CD4-positive, alpha-beta T cell treated with Interleukin-17A for 4 hours (primary cell): ENCODE data around the gene C1QL1.

Source experiments
- DNase-seq: peaks from one replicate; pipeline ENCODE4 v3.0.0-alpha.2; 2020; ENCODE audit warnings: mixed read lengths

Gene C1QL1

DNA sequence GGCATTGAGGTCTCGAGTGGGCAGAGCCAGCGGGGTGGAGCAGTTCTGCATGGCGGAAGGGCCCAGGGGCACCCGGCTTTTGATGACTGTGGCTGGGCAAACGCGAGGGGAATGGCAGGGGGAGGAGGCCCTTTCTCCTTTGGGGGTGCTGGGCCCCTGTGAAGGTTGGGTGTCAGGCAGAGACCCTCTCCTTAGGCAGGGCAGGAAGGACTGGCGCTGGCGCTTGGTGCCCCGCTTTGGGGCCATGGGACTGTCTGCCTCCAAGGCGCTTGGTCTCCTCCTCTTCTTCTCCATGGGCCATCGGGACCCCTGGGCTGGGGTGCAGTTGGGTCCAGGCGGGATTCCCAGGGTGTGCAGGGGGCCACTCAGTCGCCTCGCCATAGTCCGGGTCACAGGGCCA is 40.0 kb downstream of the C1QL1 start:
- DNase-seq = no peak

DNA sequence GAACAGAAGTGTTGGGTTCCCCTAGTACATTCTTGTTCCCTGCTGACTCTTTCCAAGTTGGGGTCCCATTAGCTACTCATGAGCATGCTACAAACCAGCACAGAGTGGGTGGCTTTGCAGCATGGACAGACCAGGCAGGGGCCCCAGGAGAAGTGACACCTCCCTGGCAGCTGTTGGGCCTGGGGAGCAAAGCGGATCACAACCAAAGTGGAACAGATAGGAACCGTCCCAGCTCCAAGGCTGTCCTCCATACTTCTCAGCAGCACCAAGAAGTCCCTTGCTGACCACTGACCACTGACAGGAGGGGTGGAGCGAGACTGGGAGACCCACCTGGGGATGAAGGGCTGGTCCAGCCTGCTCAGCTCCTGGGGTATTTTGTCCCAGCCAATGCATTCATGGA is 40.4 kb downstream of the C1QL1 start:
- DNase-seq = no peak

DNA sequence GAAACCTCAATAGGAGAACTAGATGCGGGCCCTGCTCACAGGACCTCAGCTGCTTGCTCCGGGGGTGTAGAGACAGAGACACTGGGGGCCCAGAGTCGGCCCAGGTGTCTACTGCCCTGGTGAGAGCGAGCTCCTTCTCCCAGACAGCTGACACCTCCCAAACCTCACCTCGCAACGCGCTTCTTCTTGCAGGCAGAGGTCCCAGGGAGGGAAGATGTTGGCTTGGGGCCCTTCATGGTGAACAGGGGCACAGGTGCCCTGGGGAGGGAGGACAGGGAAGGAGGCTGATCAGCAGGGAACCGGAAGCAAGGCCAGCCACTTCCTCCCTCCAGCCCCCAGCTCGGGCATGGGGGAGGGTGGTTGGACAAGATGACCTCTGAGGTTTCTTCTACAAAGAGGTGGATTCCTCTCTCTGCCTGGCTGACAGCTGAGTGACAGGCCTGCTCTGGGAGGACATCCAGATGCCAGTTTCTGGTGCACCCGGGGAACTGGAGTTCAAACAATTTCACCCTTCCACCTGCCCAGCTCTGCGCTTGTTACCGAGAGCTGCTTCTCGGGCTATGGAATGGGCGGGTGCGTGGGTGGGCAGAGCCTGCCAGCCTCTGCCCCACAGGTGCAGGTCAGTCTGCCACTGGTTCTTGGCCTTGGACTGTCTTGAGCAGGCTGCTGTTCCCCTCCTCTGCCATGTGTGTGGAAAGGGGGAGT is 41.1 kb downstream of the C1QL1 start:
- DNase-seq = no peak

GRCh38 chr17:44925731-44926697 is 42.1 kb downstream of the C1QL1 start:
- DNase-seq = no peak

DNA sequence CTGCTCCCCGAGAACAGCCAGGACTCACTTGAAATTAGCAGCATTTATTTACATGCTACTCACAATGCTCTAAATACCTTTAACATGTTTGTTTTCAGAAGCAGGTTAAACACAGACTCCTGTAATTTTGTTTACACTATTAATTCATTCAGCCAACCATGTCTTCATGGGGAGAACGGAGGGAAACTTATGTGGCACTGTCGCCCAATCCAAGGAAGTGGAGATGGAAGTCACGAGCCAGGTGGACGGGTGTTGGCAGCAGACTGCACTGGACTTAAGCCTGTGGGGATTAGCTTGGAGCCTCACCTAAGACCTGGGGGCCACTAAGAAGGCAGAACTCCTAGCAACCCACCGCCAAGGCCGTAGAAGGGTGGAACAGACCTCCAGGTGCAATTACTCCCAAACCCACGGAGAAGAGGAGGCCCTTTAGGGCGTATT is 44.0 kb downstream of the C1QL1 start:
- DNase-seq = no peak

DNA sequence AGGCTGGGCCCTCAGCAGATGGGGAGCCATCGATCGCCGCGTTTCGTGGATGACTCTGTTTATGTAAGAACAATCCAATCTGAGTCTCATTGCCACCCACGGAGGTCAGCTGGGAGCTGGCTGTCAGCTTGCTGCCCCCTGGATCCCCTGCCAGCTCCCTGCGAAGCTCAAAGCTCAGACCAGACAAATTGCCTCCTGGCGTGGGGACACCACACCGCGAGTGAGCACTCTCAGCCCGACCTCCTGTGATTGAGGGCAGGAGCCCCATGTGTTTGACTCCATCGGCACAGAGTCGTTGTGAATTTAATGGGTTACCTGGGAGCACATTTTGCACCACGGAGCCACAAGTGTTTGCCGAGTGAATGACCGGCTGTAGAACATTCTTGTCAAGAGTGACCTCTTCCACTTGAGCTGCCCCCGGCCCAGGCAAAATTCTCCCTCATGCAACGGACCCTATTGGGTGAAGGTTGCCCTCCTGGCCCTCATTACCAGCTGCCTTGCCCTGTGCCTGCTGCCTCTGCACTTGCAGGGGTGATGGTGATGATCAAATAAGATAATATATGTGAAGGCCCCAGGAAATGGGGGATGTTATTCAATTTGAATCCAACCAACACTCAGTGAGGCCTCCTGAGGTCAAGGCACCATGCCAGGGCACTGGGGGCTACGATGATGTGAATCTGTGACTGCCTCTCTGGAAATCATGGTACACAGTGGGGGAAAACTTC is 45.2 kb downstream of the C1QL1 start:
- DNase-seq = no peak

DNA sequence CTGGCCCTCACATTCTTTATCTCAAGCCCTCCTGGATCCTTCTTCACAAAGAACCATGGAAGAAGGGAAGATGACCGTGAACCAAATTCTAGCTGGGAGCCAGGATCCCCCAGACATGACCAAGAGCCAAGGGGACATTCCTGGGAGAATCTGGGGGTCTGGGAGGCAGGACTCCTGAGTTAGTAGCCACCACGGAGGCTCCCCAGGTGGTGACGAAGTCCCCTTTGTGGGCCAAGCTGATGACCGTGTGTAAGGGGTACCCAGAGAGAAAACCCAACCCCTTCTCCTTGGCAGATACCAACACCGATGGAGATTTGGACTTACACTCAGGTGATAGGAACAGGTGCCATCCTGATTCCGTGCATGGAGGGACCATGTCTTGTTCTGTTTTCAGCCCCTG is 46.0 kb downstream of the C1QL1 start:
- DNase-seq = no peak

- no peak for DNase-seq
Observed at GRCh38 chr17:44921122-44921882, 46.8 kb downstream of the C1QL1 start.

GRCh38 chr17:44920565-44920940 is 47.5 kb downstream of the C1QL1 start:
- no peak for DNase-seq

GRCh38 chr17:44919885-44920564 is 48.1 kb downstream of the C1QL1 start:
- DNase-seq = peak; percentile 70

GRCh38 chr17:44919411-44919810 is 48.7 kb downstream of the C1QL1 start:
- no peak for DNase-seq

GRCh38 chr17:44918006-44918405 is 50.1 kb downstream of the C1QL1 start:
- DNase-seq = no peak

GRCh38 chr17:44917456-44917855 is 50.6 kb downstream of the C1QL1 start:
- DNase-seq = no peak

DNA sequence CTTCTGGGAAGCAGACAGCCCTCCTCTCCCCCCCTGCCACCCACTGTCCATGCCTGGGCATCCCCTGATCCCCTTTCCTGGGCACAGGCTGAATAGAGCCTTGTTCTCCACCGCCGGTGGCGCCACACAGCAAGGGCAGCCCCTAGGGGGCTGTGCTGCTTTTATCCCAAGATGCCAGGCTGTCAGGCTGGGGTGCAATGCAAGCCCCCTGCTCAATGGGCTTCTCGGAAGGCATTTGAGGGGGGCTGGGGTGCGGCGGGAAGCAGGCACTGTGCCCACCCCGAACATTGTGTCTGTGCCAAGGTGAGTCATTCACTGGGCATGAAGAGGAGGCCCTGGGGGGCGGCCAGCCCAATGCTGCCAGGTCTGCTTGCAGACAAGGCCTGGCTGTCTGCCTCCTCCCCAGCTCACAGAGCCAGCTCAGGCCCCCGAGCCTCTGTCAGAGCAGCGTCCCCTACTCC is 51.3 kb downstream of the C1QL1 start:
- DNase-seq = no peak

DNA sequence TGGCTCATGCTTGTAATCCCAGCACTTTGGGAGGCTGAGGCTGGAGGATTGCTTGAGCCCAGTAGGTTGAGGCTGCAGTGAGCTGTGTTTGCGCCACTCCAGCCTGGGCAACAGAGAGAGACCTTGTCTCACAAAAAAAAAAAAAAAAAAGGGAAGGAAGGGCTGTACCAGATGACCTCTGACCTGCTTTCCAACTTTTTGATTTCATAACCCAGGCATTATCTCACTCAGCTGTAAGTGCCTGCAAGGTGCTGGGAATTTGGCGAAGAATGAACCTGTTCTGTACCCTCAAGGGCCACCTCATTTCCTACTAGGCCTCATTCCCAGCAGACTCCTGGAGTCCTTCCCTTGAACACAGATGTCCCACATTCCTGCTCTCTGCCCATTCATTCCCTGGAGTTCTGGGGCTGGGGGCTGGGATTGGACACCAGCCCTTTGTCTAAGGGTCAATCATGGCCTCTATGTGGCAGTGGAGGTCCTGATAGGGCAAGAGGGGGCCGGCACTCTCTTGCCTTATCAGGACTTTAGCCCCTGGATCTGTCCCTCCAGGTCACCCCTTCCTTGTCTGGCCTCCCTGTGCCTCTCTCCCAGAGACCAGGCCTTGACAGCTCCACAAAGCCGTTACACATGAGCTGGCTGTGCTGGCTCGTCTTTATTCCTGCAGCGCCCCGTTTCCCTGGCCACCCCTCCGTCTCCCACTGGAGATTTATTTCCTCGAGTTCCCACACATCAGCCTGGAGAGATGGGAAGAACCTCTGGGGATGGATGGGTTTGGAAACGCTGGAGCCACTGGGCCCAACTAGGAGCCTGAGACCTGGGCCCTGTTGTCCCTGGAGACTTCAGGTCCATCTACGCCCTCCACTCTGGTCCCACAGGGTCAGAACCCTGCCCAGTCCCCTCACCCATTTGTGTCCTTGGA is 52.0 kb downstream of the C1QL1 start:
- no peak for DNase-seq

DNA sequence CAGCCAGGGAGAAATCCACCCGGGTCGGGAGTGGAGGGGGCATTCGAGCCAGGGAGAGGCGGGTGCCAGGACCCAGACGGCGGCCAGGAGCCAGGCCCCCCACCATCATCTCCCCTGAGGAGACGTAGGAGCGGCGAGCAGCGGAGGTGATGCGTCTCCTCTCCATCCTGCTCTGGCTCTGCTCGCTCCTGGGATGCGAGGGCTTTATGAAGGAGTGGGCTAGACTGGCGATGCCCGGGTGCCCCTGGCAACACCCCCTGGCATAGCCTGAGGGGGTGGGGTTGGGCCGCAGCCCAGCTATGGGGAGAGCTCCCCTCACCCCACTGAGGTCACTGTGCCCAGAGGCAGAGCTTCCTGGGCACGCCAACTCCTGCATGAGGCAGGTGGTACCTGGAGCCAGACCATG is 52.8 kb downstream of the C1QL1 start, which contains the start of gene GFAP:
Gene GFAP, minus strand, starts transcription at position 180 of the 406 bp plus-strand sequence. Its CDS starts 14 bp downstream, at position 166.
- DNase-seq = no peak

- DNase-seq = no peak
Observed at GRCh38 chr17:44914698-44915271, 53.3 kb downstream of the C1QL1 start.

DNA sequence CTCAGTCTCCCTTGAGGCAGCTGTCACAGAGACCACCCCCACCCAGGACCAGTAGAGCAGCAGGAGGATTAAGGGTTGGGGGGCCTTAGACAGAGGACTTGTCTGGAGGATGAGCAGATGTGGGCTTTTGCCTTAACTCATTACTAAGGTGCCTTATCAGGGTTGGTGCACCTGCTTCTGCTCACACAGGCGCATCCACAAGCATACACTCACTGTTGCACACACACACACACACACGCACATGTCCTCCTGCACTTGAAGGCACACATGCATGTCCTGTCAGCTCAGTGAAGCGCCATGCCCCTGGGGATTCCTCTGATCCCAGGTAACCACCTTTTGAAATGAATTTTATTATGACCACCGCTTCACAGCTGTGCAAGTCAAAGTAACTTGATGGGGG is 54.0 kb downstream of the C1QL1 start:
- DNase-seq = no peak

GRCh38 chr17:44913676-44914075 is 54.4 kb downstream of the C1QL1 start:
- DNase-seq = no peak
